Tongue (tissue), 2 donors: Measurements from ENCODE around the gene MYO3B. TPM values are rescaled to one million over a fixed set of nuclear protein-coding genes. Genes with fewer than 3 reads are reported as not detected.

Experiments used
- DNase-seq: peaks from one replicate; pipeline ENCODE4 v3.0.0-alpha.2; 2015
- total RNA-seq: library from RNA; depleted of rRNA; stranded (reverse); fragments of >200 nt; gene quantifications from one replicate; pipeline ENCODE4 v1.2.3, GENCODE V29; 2014

The MYO3B gene
- total RNA-seq, result 1.8 TPM

- peak; percentile 29 for DNase-seq
Measured at GRCh38 chr2:170177950-170178781, at the start of gene MYO3B. MYO3B (plus strand) TSS chr2:170178147; CDS start chr2:170178288, 141 bp downstream.

DNA sequence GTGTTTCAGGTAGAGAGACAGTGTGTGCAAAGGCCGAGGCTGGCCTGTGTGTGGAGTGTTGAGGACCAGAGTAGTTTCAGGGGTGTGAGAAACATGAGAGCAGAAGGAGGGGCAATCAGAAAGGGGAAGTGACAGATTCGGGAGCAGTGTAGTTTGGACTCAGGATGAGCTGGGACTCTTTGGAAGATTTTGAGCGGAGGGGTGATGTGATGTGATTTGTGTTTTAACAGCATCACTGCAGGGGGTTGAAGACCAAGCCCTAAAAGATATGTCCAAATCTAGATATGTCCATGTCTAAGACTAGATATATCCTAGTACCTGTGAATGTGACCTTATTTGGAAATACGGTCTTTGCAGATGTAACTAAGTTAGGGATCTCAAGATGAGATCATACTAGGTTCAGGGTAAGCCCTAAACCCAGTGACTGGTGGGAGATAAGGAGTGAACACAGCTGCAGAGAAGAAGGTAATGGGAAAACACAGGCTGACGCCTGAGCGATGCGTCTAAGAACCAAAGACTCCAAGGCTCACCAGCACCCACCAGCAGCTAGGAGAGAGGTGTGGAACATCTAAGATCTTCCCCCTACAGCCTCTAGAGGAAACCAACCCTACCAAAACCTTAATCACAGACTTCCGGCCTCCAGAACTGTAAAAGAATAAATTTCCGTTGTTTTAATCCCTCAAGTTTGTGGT lies 38.5 kb upstream of the MYO3B start:
- DNase-seq, result no peak

GRCh38 chr2:170140561-170140960 lies 37.4 kb upstream of the MYO3B start:
- no peak for DNase-seq

GRCh38 chr2:170141865-170142264 lies 36.1 kb upstream of the MYO3B start:
- no peak for DNase-seq

- no peak for DNase-seq
Measured at GRCh38 chr2:170142502-170142901, 35.4 kb upstream of the MYO3B start.

- DNase-seq, result no peak
Measured at GRCh38 chr2:170143045-170143717, 34.8 kb upstream of the MYO3B start.

GRCh38 chr2:170144761-170145160 lies 33.2 kb upstream of the MYO3B start:
- DNase-seq, result no peak

DNA sequence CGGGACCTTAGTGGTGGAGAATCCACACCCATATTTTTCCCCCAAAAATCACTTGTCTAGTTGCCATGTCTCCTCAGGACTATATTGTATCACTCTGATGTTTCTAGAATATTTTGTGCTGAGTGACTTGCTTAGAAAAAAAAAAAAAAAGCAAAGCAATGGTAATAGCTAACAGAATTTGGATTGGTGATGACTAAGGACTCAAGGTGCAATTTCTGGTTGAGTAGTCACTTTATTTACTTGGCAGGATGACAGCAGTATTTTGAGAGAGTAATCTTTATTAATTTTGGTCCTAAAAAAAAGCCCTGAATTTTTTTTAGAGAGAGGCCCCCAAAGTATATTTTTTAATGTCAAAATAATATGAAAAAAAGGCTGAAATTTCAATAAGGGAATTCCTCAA lies 32.8 kb upstream of the MYO3B start:
- no peak for DNase-seq

- DNase-seq, result peak; percentile 19
Measured at GRCh38 chr2:170145675-170146432, 32.1 kb upstream of the MYO3B start.

- DNase-seq, result no peak
Measured at GRCh38 chr2:170146784-170147183, 31.2 kb upstream of the MYO3B start.

GRCh38 chr2:170147576-170147975 lies 30.4 kb upstream of the MYO3B start:
- no peak for DNase-seq

DNA sequence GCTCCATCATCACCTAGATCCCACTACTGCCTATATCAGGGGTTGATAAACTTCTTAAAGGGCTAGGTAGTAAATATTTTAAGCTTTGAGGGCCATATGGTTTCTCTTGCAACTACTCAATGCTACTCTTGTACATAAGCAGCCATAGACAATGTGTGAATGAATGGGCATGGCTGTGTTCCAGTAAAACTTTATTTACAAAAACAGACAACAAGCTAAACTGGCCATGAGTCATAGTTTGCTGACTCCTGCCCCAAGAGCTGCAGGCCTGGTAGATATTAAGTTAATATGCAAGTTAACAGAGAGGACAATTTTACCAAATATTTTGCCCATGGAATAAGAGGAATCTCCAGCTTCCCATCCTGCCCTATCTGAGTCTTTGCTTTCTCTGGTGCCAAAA lies 29.8 kb upstream of the MYO3B start:
- no peak for DNase-seq

DNA sequence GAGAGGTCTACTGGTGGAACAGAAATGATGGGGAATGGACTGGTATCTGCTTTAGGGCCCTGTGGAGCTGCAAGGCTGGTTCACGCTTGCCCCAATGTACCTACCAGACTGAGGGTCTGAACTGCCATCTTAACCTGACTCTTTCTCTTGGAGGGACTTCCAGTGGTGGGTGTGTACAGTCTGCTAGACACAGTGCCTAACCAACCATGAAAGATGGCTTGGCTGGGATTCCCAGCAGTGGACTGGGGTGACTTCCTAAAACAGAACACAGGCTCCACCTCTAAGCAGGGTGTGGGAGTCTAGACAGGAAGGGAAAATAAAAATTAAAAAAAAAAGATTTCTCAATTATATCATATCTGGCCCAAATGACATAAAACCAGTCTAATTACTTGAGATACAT lies 25.5 kb upstream of the MYO3B start:
- DNase-seq, result no peak

DNA sequence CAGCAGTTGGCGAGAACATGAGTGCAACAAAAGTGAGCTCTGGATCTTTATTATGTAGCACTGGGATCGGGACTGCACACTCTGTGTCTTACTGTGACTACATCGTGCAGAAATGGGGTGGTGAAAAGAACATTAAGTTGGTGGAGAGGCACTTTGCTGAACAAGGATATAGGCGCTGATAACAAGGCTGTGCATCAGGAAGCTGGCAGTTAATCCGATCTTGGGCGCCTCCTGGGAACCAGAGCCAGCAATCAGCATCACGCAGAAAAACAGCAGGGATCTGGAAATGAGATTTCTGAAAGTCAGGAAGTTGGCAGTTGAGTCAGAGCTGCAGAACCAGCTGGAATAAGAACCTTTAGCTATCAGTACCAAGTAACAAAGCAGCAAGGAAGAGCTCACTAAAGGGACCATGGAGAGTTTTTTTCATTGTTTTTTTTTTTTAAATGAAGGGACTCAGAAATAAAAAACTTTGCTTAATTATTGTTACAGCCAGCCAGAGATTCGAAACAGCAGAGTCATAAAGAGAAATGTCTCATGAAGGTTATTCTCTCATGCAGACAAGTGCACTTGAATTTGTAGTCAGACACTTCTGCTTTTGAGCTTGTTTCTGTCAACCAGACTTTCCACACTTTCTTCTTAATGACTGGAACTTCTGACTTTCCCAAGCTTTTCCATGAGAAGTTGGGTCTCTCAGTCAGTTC lies 22.8 kb upstream of the MYO3B start:
- no peak for DNase-seq

DNA sequence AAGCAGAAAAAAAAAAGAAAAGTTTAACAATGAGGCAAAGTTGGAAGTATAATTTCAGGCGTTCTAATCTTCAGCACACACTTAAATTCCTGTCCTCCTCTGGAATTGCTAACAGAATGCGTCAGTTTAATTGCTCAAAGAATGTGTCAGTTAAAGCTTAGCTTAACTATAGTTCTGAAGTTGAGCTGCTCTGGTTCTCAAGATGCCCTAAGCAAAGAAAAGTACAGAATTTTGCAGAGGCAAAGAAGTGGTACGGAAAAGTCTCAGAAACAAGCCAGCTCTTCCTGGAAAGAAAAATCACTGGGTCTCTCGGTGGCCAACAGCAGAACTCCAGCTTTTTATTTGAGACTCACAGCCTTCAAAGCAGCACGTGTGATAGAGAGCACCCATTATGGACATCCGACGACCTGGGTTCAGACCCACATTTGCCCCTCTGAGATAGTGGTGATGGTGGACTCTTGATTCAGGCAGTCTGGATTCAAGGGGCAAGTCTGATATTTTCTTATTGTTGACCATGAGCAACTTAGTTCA lies 22.2 kb upstream of the MYO3B start:
- DNase-seq, result no peak

DNA sequence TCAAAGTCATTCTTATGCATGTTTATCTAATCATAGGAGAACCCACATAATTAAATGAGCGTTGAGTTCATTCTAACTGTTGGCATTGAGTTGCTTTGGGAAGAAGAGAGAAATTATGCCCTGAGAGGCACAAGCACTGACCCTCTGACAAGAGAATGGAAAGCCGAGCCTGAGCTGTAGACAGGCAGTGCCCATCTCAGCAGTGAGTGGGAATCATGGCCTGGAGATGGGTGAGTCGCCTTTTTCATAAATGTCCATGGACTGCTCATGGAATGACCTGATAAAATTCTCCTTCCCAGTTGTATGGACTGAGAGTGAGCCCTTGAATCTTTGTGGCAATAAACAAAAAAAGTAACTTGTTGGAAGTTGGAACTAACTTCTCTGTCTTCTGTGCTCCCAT lies 21.4 kb upstream of the MYO3B start:
- no peak for DNase-seq

- DNase-seq, result no peak
Measured at GRCh38 chr2:170157025-170157684, 20.8 kb upstream of the MYO3B start.

GRCh38 chr2:170159060-170159459 lies 18.9 kb upstream of the MYO3B start:
- no peak for DNase-seq

- no peak for DNase-seq
Measured at GRCh38 chr2:170161516-170162270, 16.3 kb upstream of the MYO3B start.

DNA sequence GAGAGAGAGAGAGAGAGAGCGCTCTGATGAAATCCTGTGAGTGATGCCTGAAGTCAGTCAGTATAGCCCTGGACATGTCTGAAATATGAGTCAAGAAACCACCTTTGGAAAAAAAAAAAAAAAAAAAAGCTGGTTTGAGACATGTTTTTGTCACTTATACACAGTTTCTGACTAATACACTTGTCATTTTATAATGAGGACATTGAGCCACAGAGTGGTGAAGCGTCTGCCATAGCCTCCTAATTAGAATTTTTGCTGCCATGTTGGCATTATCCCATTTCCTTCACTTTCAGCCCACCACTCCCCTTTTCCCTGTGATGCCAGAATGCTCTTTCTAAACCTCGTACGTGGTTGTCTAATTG lies 15.7 kb upstream of the MYO3B start:
- DNase-seq, result no peak
